ENCODE data around the gene BRD1. TPM values are rescaled to one million over a fixed set of nuclear protein-coding genes. Genes with fewer than 3 reads are reported as not detected.

The BRD1 gene
- total RNA-seq, 1 donor from 2014 or later = 50.1 TPM

DNA sequence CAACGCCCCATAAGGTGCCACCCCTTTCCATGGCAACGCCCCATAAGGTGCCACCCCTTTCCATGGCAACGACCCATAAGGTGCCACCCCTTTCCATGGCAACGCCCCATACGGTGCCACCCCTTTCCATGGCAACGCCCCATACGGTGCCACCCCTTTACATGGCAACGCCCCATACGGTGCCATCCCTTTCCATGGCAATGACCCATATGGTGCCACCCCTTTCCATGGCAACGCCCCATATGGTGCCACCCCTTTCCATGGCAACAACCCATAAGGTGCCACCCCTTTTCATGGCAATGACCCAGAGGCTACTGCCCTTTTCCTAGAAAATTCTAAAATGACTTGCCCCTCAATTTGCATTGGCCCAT lies 72.1 kb downstream of the BRD1 start:
- intact Hi-C loops (cut with micrococcal nuclease) = no loop called here

DNA sequence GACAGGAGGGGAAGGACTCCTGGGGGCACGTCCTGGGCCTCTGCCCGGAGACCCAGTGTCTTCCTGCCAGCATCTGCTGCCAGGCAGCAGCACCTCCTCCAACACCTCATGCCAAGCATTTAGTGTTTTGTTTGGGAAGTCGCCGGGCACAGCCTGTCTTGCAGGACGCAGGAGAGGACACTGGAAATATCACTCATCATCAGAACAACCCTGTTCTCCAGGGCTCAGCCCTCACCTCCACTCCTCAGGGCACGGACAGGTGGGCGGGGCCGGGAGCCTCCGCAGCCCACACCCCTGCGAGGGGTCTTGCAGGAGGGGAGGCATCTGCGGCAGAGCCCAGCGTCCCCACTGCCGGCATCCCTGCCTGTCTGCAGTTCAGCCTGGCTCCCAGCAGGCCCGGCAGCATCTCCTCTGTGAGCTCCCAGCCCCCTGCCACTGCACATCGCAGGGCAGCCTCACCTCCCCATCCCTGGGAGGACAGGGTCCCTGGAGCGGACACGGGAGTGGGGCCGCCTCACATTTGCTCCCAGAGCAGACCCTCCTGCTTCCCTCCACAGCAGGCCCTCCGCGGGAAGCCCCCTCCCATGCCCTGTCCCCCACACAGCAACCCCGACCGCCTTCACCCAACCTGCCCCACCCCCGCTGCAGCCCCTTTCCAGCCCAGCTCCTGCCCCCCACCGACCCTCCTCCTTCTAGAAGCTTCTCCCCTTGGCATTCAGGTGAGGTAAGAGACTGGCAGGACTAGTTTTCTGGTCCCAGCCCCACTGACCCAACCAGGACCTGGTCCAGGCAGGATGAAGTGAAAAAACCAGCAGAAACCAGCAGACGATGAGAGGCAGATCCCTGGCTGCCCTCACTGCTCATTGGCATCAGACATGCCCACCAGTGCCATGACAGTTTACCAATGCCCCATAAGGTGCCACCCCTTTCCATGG lies 72.7 kb downstream of the BRD1 start:
- intact Hi-C loops (cut with micrococcal nuclease) = no loop called here

DNA sequence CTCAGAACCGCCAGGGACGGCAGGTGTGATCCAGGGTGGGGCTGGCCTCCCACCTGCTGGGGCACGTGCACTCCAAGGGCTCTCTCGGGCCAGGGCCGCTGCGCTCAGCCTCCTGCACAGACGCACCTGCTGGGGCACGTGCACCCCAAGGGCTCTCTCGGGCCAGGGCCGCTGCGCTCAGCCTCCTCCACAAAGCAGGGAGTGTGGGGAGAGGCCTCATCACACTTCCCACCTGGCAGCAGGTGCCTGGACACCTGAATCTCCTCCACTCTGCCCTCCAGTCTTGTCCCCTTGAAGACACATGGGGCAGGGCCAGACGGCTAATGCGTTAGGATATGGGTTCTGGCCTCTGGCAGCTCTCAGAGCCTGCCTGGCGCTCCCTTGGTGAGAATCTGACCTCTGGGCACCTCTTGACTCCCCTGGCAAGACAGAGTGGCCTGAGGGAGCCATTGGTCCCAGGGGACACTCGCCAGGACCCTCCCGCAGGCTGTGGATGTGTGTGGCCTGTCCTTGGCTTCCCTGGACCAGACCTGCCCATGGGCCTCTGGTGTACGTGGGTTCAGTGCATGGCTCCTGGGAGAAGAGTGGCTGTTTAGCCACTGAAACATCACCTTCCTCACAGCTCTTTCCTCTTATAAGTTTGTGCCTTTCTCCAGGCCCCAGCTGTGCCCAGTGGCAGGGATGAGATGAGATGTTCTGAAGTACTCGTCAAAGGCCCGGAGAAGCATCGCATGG lies 73.5 kb downstream of the BRD1 start:
- intact Hi-C loops (cut with micrococcal nuclease) = no loop called here

DNA sequence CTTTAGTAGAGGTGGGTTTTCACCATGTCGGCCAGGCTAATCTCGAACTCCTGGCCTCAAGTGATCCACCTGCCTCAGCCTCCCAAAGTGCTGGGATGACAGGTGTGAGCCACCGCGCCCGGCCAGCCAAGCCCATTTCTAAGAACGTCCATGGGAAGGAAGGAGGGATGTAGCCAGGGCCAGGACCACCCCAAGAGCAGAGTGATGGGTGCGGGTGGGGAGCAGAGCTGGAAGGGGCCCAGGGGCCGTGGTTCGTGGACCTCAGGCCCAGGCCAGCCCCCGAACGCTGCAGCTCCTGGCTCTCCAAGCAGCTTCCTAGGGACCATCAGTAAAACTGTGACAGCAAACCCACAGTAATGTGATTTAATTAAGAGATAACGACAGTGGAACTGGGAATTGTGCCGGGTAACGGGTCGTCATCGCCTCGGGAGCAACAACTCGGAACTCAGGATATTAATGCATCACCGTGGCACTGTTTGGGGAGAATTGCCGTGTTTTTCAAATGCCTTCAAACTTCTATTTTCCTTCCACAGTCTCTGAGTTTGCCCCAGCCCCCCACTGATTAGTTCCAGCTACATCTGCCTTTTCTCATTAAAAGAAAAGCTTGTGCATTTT lies 74.3 kb downstream of the BRD1 start:
- intact Hi-C loops (cut with micrococcal nuclease) = no loop called here

DNA sequence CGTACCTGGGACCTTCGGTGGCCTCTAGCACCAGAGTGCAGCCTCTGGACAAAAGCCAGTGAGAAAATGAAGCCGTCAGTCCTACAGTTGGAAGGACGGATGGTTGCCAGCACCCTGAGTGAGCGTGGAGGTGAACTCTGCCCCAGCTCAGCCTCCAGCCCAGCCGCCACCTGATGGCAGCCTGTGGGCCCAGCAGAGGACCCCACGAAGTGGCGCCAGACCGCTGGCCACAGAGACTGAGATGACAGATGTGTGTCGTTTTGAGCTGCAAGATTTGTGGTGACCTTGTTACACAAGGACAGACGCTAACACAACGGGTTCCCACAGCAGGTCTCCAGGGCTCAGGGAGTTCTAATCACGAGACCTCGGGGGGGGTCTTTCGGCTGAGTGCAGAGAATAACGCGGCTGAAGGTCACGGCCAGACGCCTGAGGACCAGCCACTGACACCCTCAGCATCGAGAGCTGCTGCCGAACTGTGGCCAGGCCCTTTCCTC lies 75.0 kb downstream of the BRD1 start:
- intact Hi-C loops (cut with micrococcal nuclease) = no loop called here

DNA sequence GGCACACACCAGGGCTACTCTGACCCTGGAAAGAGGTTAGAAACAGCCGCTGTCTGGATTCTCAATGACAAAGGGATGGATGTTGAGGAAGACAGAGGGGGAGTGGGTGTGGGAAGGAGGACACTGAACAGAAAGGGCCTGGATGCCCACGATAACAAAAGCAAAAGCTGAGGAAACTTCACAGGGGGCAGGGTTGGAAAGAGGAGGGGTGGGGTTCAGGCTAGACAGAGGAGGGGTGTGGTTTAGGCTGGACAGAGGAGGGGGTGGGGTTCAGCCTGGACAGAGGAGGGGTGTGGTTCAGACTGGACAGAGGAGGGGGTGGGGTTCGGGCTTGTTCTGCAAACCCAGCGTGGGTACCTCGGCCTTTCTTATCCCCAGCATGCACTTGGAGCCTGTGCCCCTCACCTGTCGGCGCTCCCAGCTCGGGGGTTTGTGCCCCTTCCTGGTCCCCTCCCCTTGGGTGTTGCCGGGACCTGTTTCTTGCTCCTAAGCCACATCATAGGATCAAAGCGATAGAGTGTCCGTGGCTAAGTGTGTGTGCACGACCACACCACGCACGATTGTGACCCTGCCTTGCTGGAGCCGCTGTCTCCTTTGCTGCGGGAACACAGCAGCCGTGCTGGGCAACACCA lies 75.6 kb downstream of the BRD1 start:
- intact Hi-C loops (cut with micrococcal nuclease) = no loop called here

DNA sequence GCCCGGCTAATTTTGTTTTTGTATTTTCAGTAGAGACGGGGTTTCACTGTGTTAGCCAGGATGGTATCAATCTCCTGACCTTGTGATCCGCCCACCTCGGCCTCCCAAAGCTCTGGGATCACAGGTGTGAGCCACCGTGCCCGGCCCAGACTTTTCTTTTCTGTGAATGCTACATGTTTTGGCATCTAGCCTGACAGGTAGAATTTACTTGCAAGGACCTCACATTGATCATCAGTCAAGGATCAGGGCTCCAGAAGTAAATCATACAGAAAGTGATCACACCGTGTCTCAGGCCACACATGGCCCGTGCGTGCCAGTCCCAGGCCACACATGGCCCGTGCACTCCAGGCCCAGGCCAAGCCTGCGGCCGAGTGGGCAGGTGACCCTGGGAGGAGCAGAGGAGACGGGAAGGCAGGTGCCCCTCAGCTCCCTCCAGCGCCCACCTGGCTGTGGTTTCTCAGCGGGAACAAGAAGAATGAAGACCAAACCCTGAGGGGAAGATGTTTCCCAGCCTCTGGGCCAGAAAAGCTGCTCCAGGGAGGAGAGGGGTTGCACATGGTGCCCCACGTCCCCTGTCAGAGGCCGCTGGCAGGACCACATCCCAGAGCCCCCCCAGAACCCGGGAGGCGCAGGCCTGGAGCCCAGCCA lies 76.2 kb downstream of the BRD1 start:
- intact Hi-C loops (cut with micrococcal nuclease) = no loop called here

DNA sequence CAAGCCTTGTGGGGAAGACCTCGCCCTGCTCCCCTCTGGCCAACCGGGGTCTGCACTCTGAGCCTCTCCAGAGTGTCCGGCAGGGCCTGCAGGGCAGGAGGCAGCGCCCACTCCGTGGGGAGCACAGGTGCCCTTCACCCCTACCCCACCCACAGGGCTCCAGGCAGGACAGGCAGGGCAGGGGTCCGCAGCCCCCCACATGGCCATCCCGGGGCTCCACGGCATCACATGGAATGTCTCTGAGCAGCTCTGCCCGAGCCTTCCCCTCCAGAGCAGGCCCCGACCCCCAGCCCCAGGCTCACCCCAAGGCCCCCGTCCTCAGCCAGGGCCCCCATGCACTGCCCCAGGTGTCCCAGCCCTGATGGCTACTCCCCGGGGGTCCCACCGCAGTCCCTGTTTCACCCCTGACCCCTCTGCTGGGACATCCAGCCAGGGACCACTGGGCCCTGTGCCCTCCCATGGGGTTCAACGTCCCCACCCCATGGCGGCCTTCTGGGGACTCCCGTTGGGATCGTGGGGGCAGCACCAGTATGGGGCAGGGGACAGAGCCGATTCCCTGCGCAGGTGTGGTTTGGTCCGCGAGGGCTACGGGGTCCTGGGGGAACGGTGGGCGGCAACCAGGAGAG lies 77.7 kb downstream of the BRD1 start:
- intact Hi-C loops (cut with micrococcal nuclease) = no loop called here

DNA sequence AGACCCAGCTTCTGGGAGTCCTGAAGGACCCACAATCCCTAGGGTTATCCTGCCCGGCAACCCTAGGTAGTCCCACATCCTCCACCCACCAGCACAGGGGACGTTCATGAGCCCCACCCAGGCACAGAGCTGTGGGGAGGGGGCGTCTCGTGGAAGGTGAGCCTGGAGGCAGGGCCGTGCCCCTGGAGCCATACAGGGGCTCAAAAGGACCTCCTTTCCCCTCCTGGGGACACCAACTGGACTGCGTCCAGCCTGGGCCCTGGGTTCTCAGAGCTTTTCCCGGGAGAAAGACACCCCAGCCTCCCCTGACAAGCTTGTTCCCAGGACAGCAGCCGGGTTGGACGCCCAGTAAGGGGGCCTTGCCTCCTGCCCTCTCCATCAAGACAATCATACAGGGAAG lies 78.4 kb downstream of the BRD1 start:
- intact Hi-C loops (cut with micrococcal nuclease) = no loop called here

DNA sequence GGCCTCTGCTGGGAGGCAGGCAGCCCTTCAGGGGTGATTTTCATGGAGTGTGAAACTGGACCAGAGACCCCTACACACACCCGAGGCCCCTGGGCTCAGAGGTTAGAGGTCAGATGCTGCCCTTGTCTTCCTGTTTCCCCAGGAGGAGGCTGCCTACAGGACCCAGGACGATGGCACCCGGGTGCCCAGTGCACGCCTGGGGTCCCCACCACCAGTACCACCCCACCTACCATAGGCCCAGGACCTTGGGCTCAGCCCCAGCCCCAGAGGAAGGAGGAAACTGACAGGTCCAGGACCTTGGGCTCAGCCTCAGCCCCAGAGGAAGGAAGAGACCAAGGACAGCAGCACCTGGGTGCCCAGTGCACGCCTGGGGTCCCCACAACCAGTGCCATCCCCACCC lies 79.2 kb downstream of the BRD1 start:
- intact Hi-C loops (cut with micrococcal nuclease) = no loop called here

DNA sequence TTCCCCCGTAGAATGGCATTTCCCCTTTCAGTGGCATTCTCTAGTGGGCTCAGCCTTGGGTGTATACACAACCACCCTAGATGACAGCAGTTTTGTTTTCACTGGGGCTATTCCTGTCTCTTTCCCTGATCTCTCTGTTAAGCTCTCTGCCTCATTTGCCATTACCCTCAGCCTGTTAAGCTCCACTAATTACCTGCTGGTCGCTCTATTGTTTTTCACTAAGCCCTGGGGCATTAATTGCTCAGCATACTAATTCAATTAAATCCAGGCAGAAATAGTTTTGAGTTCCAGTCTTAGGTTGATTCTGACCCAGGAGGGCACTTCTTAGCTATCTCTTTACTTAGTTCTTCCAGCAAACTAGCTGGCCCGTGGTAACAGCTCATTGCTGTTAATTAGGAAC lies 80.0 kb downstream of the BRD1 start:
- intact Hi-C loops (cut with micrococcal nuclease) = no loop called here

DNA sequence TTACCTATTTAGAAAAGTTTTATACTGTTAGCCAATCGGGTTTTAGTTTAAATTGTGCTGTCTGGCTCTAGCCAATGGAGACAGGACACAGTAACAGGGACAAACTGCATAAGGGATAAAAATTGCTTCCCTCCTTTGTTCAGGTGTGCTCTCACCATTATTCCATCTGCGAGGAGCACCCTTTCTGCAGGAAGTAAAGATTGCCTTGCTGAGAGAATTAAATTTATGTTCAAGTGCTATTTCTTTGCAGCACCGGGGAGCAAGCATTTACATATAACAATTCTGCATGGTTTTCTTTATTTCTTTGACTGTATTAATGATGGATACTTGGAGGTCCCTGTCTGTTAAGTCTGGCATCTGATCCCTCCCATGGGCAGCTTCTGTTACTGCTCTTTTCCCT lies 80.5 kb downstream of the BRD1 start:
- intact Hi-C loops (cut with micrococcal nuclease) = no loop called here

DNA sequence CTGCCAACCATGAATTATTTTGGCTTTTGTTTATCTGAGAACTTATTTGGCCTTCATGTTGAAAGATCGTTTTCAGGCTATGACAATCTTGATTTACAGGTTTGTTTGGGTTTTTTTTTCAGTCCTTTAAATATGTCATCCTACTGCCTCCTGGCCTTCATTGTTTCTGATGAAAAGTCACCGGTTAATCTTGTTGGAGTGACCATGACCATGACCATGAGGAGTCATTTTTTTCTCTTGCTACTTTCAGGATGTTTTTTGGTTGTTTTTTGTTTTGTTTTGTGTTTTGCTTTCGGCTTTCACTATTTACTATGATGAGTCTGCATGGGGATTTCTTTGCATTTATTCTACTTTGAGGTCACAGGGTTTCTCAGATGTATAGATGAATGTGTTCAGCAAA lies 81.6 kb downstream of the BRD1 start:
- intact Hi-C loops (cut with micrococcal nuclease) = no loop called here

DNA sequence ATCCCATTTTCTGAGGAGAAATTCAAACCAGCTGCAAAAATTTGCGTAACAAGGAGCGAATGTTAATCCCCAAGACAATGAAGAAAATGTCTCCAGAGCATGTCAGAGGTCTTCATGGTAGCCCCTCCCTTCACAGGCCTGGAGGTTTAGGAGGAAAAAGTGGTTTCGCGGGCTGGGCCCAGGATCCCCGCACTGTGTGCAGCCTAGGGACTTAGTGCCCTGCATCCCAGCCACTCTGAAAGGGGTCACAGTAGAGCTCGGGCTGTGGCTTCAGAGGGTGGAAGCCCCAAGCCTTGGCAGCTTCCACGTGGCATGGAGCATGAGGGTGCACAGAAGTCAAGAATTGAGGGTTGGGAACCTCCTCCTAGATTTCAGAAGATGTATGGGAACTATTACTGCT lies 87.4 kb downstream of the BRD1 start:
- intact Hi-C loops (cut with micrococcal nuclease) = no loop called here

DNA sequence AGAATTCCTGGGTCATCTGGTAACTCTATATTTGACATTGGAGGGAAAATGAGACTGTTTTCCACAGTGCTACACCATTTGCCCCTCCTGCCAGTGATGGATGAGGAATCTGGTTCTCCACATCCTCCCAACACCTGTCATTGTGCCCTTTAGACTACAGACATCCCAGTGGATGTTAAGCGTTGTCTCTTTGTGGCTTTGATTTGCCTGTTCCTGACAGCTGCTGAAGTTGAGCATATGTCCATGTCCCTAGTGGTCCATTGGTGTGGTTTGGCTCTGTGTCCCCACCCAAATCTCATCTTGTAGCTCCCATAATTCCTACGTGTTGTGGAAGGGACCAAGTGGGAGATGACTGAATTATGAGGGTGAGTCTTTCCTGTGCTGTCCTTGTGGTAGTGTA lies 88.5 kb downstream of the BRD1 start:
- intact Hi-C loops (cut with micrococcal nuclease) = no loop called here

DNA sequence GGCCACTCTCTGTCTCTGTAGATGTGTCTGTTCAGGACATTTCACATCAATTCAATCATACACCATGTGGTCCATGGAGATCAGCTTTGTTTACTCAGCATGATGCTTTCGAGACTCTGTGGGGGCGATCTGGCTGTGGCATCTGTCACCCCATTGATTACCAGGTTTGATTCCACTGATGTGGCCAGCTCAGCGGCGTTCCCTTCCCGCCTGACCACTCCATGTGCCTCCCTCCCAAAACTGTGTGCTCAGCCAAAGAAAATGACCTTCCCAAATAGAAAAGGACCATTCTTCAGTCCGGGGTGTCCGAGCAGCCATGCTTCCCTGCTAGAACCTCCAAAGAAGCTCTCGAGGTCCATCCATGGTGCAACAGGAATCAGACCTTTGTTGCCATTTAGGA lies 89.1 kb downstream of the BRD1 start:
- intact Hi-C loops (cut with micrococcal nuclease) = no loop called here

DNA sequence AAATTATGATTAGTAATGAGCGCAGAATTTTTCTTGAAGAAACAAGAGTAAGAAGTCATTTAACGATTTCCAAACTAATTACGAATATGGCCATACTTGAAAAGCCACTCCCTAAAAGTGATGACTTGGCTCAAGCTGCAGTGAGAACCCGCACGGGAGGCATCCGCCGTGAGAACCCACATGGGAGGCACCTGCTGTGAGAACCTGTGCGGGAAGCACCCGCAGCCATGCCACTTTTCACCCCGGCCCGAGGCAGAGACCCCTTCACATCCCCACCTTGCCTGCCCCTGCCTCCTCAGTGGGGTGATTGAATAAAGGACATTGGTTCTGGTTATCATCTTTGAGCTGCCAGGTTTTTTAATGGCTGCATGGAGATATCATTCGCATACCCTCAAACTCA lies 89.7 kb downstream of the BRD1 start:
- intact Hi-C loops (cut with micrococcal nuclease) = no loop called here

DNA sequence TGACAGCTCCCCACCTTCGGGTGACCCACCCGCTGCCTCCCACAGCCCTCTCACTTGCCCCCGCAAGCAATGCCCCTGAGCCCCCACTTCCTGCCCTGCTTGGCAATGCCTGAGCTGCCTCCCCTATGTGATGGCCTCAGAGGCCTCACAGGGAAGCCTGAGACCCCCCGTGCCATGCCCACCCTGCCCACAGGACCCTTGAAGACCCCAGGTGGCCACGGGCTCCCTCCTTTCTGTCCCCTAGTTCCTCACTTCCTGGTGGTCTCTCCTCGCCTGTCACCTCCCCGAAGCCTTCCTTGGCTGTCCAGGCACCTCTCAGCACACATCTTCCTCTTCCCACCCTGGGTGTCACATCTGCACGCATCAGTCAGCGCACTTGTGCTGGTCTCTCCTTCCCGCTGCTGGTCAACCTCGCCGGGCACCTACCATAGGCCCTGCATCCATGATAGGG lies 90.5 kb downstream of the BRD1 start:
- intact Hi-C loops (cut with micrococcal nuclease) = no loop called here

DNA sequence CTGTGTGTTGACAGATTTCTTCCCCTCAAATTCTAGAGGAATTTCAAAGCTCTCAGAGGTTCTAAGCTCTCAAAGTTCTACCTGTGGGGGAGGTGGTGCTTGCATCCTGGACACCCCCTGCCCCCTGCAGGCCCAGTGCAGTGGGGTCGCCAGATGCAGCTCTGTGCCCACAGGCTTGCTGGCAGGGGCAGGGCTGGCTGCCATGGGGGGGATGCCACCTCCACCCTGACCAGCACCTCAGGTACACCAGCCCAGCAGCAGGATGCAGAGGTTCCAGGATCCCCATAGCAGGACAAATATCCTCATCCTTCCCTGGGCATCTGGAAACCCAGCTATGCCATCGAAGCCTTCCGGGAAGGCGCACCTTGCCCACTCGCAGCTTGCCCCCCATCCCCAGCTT lies 91.1 kb downstream of the BRD1 start:
- intact Hi-C loops (cut with micrococcal nuclease) = no loop called here

DNA sequence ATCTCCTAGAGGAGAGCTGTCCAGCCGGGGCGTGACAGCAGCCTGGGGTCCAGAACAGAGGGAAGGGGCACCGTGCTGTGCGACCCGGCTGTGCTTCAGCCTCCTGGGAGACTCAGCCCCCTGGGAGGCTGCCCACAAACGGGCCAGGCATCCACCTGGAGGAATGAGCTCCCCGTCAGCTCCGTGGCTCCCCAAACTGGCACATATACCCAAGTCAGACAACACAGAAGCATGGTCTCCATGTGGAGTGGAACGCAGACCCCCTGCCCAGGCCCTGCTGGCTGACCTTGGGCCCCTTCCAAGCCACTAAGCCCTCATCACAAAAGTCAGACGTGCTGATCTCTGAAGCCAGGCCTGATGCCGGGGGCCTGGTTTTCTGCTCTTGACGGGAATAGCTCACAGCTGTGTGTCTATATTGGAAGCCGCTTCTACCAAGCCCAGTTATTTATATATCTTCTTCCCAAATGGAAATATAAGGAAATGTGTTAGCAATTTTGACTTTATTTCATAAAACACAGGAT lies 91.7 kb downstream of the BRD1 start:
- intact Hi-C loops (cut with micrococcal nuclease) = no loop called here

Data from T-helper 1 cell treated with Interleukin-12 subunit alpha and Interleukin-12 subunit beta and Interleukin-4 antibody, amounts not matched to agents 30 ng/mL and 1 ng/mL, for 36 hours (primary cell).